COLO668 (cell line): ENCODE data around the gene CUTC.
"Not testable (repeated sequence)": the region's sequence is repeated elsewhere in the genome, so short reads cannot be mapped to it uniquely, and the experiment has no call there.

ENCODE experiments used
- DNase-seq: peaks from one replicate; lab custom pipeline; 2025; ENCODE audit not compliant: unreplicated experiment; lab: John Stamatoyannopoulos, UW

Gene CUTC

GRCh38 chr10:99742254-99742653 lies 10.2 kb downstream of the CUTC start:
- no peak for DNase-seq

DNA sequence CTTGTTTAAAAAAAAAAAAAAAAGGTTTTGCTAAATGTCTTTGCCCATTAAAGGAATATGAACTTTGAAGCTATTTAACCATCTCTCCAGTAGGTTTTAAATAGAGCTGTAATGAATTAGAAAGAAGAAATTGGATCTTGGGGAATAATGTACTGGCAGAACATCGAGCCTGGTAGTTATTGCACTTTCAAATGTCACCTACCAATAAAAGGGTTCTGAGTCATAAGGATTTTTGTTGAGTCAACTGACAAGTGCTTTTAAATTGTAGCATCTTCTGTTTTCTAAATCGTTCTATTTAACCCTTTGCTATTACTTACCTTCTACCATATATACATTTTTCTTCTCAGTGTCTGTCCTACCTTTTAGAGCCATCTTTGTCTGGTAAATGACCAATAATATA lies 10.7 kb downstream of the CUTC start:
- no peak for DNase-seq

DNA sequence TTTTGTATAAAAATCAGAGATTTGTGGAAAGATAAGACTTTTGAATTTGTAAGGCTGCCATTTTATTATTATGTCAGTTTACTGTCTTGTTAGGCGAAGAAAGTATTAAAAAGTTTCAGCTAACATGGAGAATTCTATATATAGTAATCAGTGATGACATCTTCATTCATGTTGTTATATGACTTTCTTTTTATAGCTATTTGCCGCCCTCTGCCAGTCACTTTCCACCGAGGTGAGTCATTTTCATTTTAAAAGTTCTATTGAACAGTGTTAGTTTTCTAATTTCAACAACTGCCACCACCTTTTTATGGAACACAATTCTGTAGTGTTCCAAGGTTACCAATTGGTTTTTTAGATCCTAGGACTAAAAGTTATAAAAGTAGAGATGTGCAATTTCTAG lies 11.8 kb downstream of the CUTC start:
- DNase-seq, result no peak

DNA sequence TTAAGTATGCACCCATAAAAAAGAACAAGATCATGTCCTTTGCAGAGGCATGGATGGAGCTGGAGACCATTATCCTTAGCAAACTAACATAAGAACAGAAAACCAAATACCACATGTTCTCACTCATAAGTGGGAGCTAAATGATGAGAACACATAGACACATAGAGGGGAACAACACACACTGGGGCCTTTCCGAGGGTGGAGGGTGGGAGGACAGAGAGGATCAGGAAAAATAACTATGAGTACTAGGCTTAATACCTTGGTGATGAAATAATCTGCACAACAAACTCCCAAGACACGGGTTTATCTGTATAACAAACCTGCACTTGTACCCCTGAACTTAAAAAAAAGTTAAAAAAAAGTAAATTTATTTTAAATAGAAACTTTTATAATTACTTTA lies 14.1 kb downstream of the CUTC start:
- not testable (repeated sequence) for DNase-seq

- DNase-seq, result no peak
These were observed 16.9 kb downstream of the CUTC start for GRCh38 chr10:99748823-99749451.

DNA sequence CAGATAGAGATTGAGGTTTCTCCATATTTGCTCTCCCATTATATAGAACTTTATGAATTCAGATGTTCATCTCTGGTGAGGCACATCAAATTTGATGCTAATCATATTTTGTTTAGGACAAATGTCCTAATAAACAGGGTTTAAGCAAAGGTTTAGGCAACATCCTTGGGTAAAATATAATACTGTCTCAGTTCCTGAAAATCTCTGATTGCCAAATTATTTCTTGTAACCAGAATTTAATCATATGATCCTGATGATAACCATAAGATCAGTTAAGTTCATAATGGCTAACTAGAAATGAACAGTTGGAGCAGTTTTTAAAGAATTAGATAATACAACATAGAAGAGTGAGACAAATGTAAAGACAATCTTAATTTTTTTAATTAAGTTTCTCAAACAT lies 18.6 kb downstream of the CUTC start:
- DNase-seq, result no peak

GRCh38 chr10:99754670-99755069 lies 22.6 kb downstream of the CUTC start:
- DNase-seq, result no peak

DNA sequence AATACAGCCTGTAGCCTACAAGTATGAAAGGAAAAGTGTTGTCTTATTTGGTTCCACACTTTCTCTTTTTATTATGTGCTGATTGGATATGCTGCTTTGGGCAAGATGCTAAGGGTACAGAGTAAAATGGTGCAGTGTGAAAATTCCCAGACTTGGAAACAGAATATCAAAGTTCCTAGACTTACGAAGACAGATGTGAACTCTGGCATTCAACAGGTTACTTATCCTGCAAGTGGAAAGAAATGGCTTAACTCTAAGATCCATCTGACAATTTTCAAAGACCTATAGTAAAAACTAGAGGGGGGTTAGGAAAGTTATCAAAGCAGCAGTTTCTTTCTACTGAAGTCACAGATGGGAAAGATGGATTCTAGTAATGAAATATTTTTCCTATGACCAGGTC lies 24.1 kb downstream of the CUTC start:
- no peak for DNase-seq

DNA sequence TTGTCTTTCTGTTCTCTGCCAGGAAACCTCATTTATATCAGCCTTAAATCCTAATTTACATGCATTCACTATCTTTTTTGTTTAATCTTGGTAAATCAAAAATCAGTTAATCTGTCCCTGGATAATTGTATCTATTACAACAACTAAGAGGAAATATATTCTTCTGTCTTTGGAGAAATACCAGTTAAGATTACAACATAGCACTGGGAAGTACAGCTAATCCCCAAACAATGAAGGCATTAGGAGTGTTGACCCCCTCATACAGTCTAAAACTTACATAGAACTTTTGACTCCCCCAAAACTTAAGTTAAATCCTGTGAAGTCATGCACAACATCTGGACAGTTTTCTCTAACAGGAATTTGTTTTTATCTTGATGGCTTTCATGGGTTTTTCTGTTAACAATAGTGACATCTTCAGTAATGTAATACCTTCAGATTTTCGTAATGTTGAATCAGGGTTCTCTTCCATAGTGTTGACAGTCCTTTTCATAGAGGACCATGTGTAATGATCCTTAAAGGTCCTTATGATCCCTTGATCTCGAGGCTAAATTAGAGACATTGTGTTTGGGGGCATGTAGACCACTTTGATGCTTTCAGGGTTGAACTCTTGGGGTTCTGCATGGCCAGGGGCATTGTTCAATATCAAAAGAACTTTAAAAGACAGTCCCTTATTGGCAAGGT lies 26.3 kb downstream of the CUTC start:
- DNase-seq, result no peak

DNA sequence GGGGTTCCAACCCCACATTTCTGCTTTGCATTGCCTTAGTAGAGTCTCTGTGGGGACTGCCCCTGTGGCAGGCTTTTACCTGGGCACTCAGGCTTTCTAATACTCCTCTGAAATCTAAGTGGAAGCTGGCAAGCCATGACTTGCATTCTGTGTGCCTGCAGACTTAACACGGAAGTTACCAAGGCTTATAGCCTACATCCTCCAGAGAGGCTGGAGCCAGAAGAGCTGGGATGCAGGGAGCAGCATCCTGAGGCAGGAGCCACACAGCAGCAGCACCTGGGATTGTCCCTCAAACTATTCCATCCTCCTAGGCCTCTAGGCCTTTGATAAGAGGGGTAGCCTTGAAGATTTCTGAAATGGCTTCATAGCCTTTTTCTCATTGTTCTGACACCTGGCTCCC lies 28.3 kb downstream of the CUTC start:
- no peak for DNase-seq

DNA sequence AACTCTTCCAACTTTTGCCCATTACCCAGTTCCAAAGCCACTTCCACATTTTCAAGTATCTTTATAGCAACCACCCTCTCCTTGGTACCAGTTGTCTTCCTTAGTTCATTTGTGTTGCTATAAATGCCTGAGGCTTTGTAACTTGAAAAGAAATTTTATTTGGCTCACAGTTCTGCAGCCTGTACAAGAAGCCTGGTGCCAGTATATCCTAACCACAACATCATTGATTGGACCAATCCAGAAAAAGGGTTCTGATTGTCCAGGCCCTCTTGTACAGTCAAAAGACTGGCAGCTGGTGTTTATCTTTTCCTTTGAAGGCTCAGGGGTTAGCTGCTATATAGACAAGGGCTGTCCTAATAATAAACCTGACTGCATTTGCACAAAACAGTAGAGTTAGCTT lies 29.3 kb downstream of the CUTC start:
- no peak for DNase-seq

GRCh38 chr10:99765672-99766301 lies 33.8 kb downstream of the CUTC start:
- no peak for DNase-seq

- DNase-seq, result no peak
These were observed 34.3 kb downstream of the CUTC start for GRCh38 chr10:99766302-99766681.

DNA sequence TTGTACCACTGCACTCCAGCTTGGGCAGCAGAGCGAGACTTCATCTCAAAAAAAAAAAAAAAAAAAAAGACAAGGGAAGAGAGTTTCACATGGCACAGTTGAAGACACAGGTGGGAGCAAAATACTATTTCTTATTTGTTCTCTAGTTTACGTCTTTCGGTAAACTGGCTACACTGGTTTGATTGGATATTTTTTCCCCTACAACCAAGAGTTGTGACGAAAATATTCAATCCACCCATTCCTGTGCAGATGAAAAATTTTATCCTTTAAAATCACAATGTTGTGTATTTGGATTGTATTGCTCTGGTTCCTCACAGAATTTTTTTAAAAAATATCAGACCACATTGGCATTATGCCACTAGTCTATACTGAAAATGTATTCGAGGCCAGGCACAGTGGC lies 35.9 kb downstream of the CUTC start:
- no peak for DNase-seq

DNA sequence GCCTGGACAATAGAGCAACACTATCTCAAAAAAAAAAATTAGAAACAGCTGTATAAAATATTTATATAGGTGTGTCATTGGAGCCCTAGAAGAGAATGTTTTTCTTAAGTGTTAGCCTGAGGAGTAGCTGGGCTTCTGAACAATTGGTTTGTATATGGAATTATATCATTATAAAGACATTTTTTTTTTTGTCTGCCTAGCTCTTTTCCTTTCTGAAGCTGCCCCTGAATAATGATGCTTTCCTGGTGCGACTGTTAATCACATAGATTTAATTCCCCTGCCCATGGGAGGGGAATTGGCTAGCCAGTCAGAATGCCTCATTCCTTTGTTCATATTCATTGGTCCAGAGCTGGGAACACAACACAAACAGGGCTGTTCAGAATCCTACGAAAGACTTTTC lies 36.5 kb downstream of the CUTC start:
- DNase-seq, result no peak

GRCh38 chr10:99769706-99770105 lies 37.7 kb downstream of the CUTC start:
- no peak for DNase-seq

- no peak for DNase-seq
These were observed 38.5 kb downstream of the CUTC start for GRCh38 chr10:99770408-99771045.

DNA sequence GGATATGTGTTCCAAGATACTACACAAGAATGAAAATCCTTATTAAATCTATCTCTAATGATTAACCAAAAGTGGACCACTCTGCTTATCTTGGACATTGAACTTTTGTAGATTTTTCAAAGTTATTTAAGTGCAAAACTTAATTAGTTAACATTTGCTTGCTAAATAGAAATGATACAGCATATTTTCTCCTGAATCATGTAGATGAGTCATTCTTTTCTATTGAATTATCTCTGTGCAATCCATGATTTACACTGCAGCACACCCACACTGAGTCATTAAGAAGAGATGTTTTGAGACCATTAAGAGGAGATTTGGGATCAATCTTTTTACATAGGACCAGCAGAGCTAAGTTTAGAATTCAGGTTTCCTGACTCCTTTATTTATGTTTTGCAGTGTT lies 43.8 kb downstream of the CUTC start:
- no peak for DNase-seq

GRCh38 chr10:99777918-99778714 lies 46.1 kb downstream of the CUTC start:
- no peak for DNase-seq

- DNase-seq, result no peak
These were observed 47.3 kb downstream of the CUTC start for GRCh38 chr10:99779335-99779734.

GRCh38 chr10:99781734-99782429 lies 49.8 kb downstream of the CUTC start:
- DNase-seq, result no peak
